H1 (cell line): ENCODE measurements around the gene ZMPSTE24. TPM values are rescaled to one million over a fixed set of nuclear protein-coding genes. Genes with fewer than 3 reads are reported as not detected.

ENCODE experiments used
- CTCF ChIA-PET: fragments of 300-600 bp; sonication (Branson Sonifier 250); formaldehyde crosslinking; loops from one replicate; lab custom pipeline; 2021; ENCODE audit not compliant: partially characterized antibody; lab: Charles Lee
- POLR2A ChIA-PET: fragments of 300-600 bp; sonication (Branson Sonifier 250); formaldehyde crosslinking; loops from one replicate; lab custom pipeline; 2021; ENCODE audit warnings: inconsistent platforms; ENCODE audit not compliant: partially characterized antibody; lab: Charles Lee
- DNase-seq, 2 experiments: peaks; one replicate each; pipeline versions ENCODE4 v3.0.0 to v3.0.0-alpha.2; 2010 to 2022; ENCODE audit warnings: low spot score in 2 of 2, low read depth in 1 of 2, mixed read lengths in 1 of 2
- FAIRE-seq: peaks from 2 replicates; lab custom pipeline; 2011; peaks lifted over from hg19 to GRCh38; lab: Jason Lieb, UNC
- H2AFZ ChIP-seq: 2 replicates; pipeline ENCODE4 v1.8.1; 2012; ENCODE audit warnings: low read length, inconsistent platforms
- H2AK5ac ChIP-seq: 2 replicates; pipeline ENCODE4 v1.6.1; 2013; ENCODE audit warnings: low read depth, low read length
- H2BK120ac ChIP-seq: replicated peaks from 2 replicates; pipeline ENCODE3; 2013; ENCODE audit warnings: low read depth, low read length, inconsistent platforms
- H2BK12ac ChIP-seq: 2 replicates; pipeline ENCODE4 v1.6.1; 2013; ENCODE audit warnings: low read depth, low read length
- H2BK15ac ChIP-seq: 2 replicates; pipeline ENCODE4 v1.6.1; 2013; ENCODE audit warnings: low read length
- H2BK20ac ChIP-seq: 2 replicates; pipeline ENCODE4 v1.6.1; 2013; ENCODE audit warnings: low read length
- H2BK5ac ChIP-seq: 2 replicates; pipeline ENCODE4 v1.6.1; 2013; ENCODE audit warnings: low read depth, low read length
- H3K14ac ChIP-seq: 2 replicates; pipeline ENCODE4 v1.6.1; 2013; ENCODE audit warnings: inconsistent platforms; ENCODE audit not compliant: insufficient read length
- H3K18ac ChIP-seq: 2 replicates; pipeline ENCODE4 v1.6.1; 2013; ENCODE audit warnings: low read length; ENCODE audit errors: extremely low read depth
- H3K23ac ChIP-seq: 2 replicates; pipeline ENCODE4 v1.6.1; 2013; ENCODE audit warnings: inconsistent platforms; ENCODE audit not compliant: insufficient read length
- H3K23me2 ChIP-seq: 2 replicates; pipeline ENCODE4 v1.6.1; 2013; ENCODE audit warnings: low read depth, low read length
- H3K27ac ChIP-seq: 2 replicates; pipeline ENCODE4 v1.6.1; 2011; ENCODE audit warnings: low read depth, low read length, inconsistent platforms
- H3K27me3 ChIP-seq, 4 experiments: replicated peaks in 1 of 4; 1 replicate in 1 of 4; 2 replicates in 3 of 4; pipeline versions ENCODE4 v1.6.1 to v1.8.1; 2011 to 2013; ENCODE audit warnings: low read length in 3 of 4, mild to moderate bottlenecking in 3 of 4, inconsistent platforms in 2 of 4, mixed read lengths in 2 of 4, moderate library complexity in 1 of 4; ENCODE audit not compliant: control insufficient read depth in 3 of 4, insufficient read depth in 3 of 4; ENCODE audit errors: extremely low read depth in 1 of 4
- H3K36me3 ChIP-seq, 4 experiments: 2 replicates each; pipeline versions ENCODE4 v1.6.1 to v1.8.1; 2011 to 2013; ENCODE audit warnings: mild to moderate bottlenecking in 4 of 4, low read length in 3 of 4, moderate library complexity in 2 of 4, control low read depth in 1 of 4, inconsistent platforms in 1 of 4; ENCODE audit not compliant: insufficient read depth in 4 of 4, control insufficient read depth in 2 of 4
- H3K4ac ChIP-seq: replicated peaks from 2 replicates; pipeline ENCODE3; 2013; ENCODE audit warnings: low read length, low read depth, mixed read lengths, inconsistent platforms; ENCODE audit not compliant: insufficient read length
- H3K4me1 ChIP-seq, 4 experiments: replicated peaks in 1 of 4; 1 replicate in 1 of 4; 2 replicates in 3 of 4; pipeline versions ENCODE4 v1.6.1 to v1.8.1; 2011 to 2013; ENCODE audit warnings: low read length in 3 of 4, inconsistent platforms in 2 of 4, mixed read lengths in 1 of 4; ENCODE audit not compliant: insufficient read depth in 4 of 4, control insufficient read depth in 3 of 4
- H3K4me2 ChIP-seq, 2 experiments: 2 replicates each; pipeline versions ENCODE4 v1.6.1 to v1.8.1; 2011 to 2013; ENCODE audit warnings: low read depth in 2 of 2, low read length in 2 of 2, control low read depth in 1 of 2, inconsistent platforms in 1 of 2, mild to moderate bottlenecking in 1 of 2; ENCODE audit not compliant: insufficient read depth in 1 of 2
- H3K4me3 ChIP-seq, 4 experiments: fragments of 200-600, 300-600 bp in 1 of 4; sonication (generic), shearing (Covaris generic), sonication (Bioruptor Twin) in 1 of 4; 2 replicates each; pipeline versions ENCODE4 v1.5.1 to v1.8.1; 2011 to 2016; ENCODE audit warnings: low read length in 4 of 4, low read depth in 3 of 4, control low read depth in 2 of 4, inconsistent platforms in 2 of 4, mild to moderate bottlenecking in 2 of 4, mixed read lengths in 1 of 4, moderate library complexity in 1 of 4; ENCODE audit not compliant: insufficient read depth in 2 of 4; ENCODE audit errors: extremely low read depth in 1 of 4
- H3K56ac ChIP-seq: replicated peaks from 2 replicates; pipeline ENCODE3; 2013; ENCODE audit warnings: low read depth, mild to moderate bottlenecking, mixed read lengths, low read length, inconsistent platforms; ENCODE audit not compliant: insufficient read length
- H3K79me1 ChIP-seq: 2 replicates; pipeline ENCODE4 v1.6.1; 2013; ENCODE audit warnings: low read depth, low read length, control low read depth
- H3K79me2 ChIP-seq, 2 experiments: 2 replicates each; pipeline versions ENCODE4 v1.6.1 to v1.8.1; 2012 to 2013; ENCODE audit warnings: low read length in 2 of 2, mild to moderate bottlenecking in 2 of 2, inconsistent platforms in 1 of 2; ENCODE audit not compliant: insufficient read depth in 2 of 2, control insufficient read depth in 1 of 2
- H3K9ac ChIP-seq, 4 experiments: replicated peaks in 1 of 4; 1 replicate in 1 of 4; 2 replicates in 3 of 4; pipeline versions ENCODE4 v1.6.1 to v1.8.1; 2011 to 2013; ENCODE audit warnings: low read depth in 3 of 4, low read length in 3 of 4, control low read depth in 2 of 4, mild to moderate bottlenecking in 2 of 4, moderate library complexity in 2 of 4, inconsistent platforms in 1 of 4; ENCODE audit errors: extremely low read depth in 1 of 4
- H3K9me3 ChIP-seq, 2 experiments: 2 replicates each; pipeline versions ENCODE4 v1.6.1 to v1.8.1; 2012 to 2013; ENCODE audit warnings: mild to moderate bottlenecking in 2 of 2, moderate library complexity in 2 of 2, control low read depth in 1 of 2, inconsistent platforms in 1 of 2, low read depth in 1 of 2, low read length in 1 of 2, mixed read lengths in 1 of 2; ENCODE audit not compliant: insufficient read depth in 2 of 2
- H4K20me1 ChIP-seq, 2 experiments: replicated peaks in 1 of 2; 2 replicates each; pipeline versions ENCODE3 to v1.8.1; 2011 to 2013; ENCODE audit warnings: inconsistent platforms in 2 of 2, low read length in 2 of 2, mild to moderate bottlenecking in 1 of 2; ENCODE audit not compliant: insufficient read depth in 2 of 2, control insufficient read depth in 1 of 2
- H4K5ac ChIP-seq: 2 replicates; pipeline ENCODE4 v1.6.1; 2013; ENCODE audit warnings: low read length, low read depth, mixed read lengths, inconsistent platforms; ENCODE audit not compliant: insufficient read length
- H4K8ac ChIP-seq: 2 replicates; pipeline ENCODE4 v1.8.0; 2013; ENCODE audit warnings: mild to moderate bottlenecking, moderate library complexity, low read length, inconsistent platforms; ENCODE audit not compliant: insufficient read depth; ENCODE audit errors: extremely low read depth
- H4K91ac ChIP-seq: replicated peaks from 2 replicates; pipeline ENCODE3; 2013; ENCODE audit warnings: low read length, mixed read lengths, inconsistent platforms; ENCODE audit not compliant: insufficient read length
- JUN ChIP-seq: IDR thresholded peaks from 2 replicates; pipeline ENCODE4 v1.6.1; 2011; ENCODE audit warnings: low read depth, mild to moderate bottlenecking, improper control_type of control experiment, low read length
- MAFK ChIP-seq: IDR thresholded peaks from 2 replicates; pipeline ENCODE4 v1.6.1; 2012; ENCODE audit warnings: low read depth, mild to moderate bottlenecking, improper control_type of control experiment, low read length
- POU5F1 ChIP-seq: IDR thresholded peaks from 2 replicates; pipeline ENCODE4 v1.6.1; 2011; ENCODE audit warnings: low read depth, mild to moderate bottlenecking, low read length, moderate library complexity
- SIX5 ChIP-seq: IDR thresholded peaks from 2 replicates; pipeline ENCODE4 v1.6.1; 2011; ENCODE audit warnings: mild to moderate bottlenecking, low read depth, low read length
- SP1 ChIP-seq: IDR thresholded peaks from 2 replicates; pipeline ENCODE4 v1.6.1; 2011; ENCODE audit warnings: low read depth, low read length
- SRF ChIP-seq: IDR thresholded peaks from 2 replicates; pipeline ENCODE4 v1.6.1; 2011; ENCODE audit warnings: mild to moderate bottlenecking, low read depth, low read length, moderate library complexity
- WGBS, 2 experiments: shearing (Covaris generic) in 1 of 2; methylation state at CpG; one replicate each; pipeline versions ENCODE4 v1.1.6 to v1.1.7; 2013 to 2015; ENCODE audit warnings: low lambda C conversion rate in 2 of 2, mixed read lengths in 2 of 2, inconsistent platforms in 1 of 2, low coverage in 1 of 2, missing lambda C conversion rate in 1 of 2; ENCODE audit not compliant: insufficient replicate concordance in 2 of 2, insufficient coverage in 1 of 2, insufficient read length in 1 of 2; ENCODE audit errors: extremely low coverage in 1 of 2, missing lambda C conversion rate in 1 of 2; 5-methylcytosine and 5-hydroxymethylcytosine counted together
- polyA plus RNA-seq, 7 experiments: library from polyadenylated mRNA; depleted of rRNA in 3 of 7; stranded (reverse) in 5 of 7; unstranded in 2 of 7; fragments of >200 nt in 5 of 7; fragments of 200-250 nt in 2 of 7; gene quantifications; 1 replicate in 5 of 7; 2 replicates in 1 of 7; 4 replicates in 1 of 7; pipeline versions ENCODE4 v1.2.1 to v1.2.3, GENCODE V29; 2011 to 2013; ENCODE audit warnings: missing spikeins in 2 of 7, mixed read lengths in 2 of 7
- total RNA-seq: library from RNA; stranded (reverse); fragmentation: NEBNext Ultra II Directional; extraction: Animal tissue kit (Norgen Biotek cat#: 25700); gene quantifications from 2 replicates; pipeline ENCODE4 v1.2.1, GENCODE V29; 2021

Gene ZMPSTE24
- total and polyA plus RNA-seq, 2 of the 8 experiments (the other 6 are each of a cell fraction or from before 2014, with no cell fraction given) = 12.7 to 42.9 TPM

- H3K23me2 ChIP-seq = no peaks in the 10 kb centered on the region; the same call in 1 of the 2 replicates
- no peak overlapping the region for H2BK12ac ChIP-seq
- no peak overlapping the region for H2BK20ac ChIP-seq
- H3K9me3 ChIP-seq = no peaks in the 10 kb centered on the region
- peaks cover 0 to 5% (median 0%) of the 10 kb centered on the region in 4 experiments; a peak in 4 of 7 replicates for H3K4me1 ChIP-seq
- H3K79me1 ChIP-seq = no peaks in the 10 kb centered on the region
- ChIA-PET CTCF (interaction anchor here (1.2 to 2.4 kb wide), 6 partner anchors 9 to 227 kb away, joined by 4 to 16 read pairs (median 5); no protein-coding TSS in a partner anchor), POLR2A (no interaction called here)
- no peaks in the 10 kb centered on the region for H3K36me3 ChIP-seq
- H3K4me3 ChIP-seq = no peak overlapping the region
- TF ChIP-seq SIX5 (no peak), MAFK (no peak), POU5F1 (no peak), JUN (no peak), SRF (no peak), SP1 (no peak)
- no peak overlapping the region for H4K91ac ChIP-seq
- no peak for DNase-seq
- H3K18ac ChIP-seq = no peak overlapping the region
- H2BK5ac ChIP-seq = no peak overlapping the region
- no peak overlapping the region for H4K5ac ChIP-seq
- H3K4me2 ChIP-seq = no peak overlapping the region
- no peak overlapping the region for H2AFZ ChIP-seq
- no peak overlapping the region for H4K8ac ChIP-seq
- no peak overlapping the region for H3K14ac ChIP-seq
- H2AK5ac ChIP-seq = no peak overlapping the region
- H3K56ac ChIP-seq = no peak overlapping the region
- 94% methylated on average over 2 of the region's 2 CpGs; no CpG with 5 or more reads in 1 of the 2 experiments for WGBS, 2 experiments
- no peak overlapping the region for H3K4ac ChIP-seq
- FAIRE-seq = no peak
- H2BK120ac ChIP-seq = no peak overlapping the region
- H4K20me1 ChIP-seq = peaks cover 0 to 3% of the 10 kb centered on the region in 2 experiments
- H3K9ac ChIP-seq = no peak overlapping the region
- no peaks in the 10 kb centered on the region for H3K79me2 ChIP-seq
- no peak overlapping the region for H3K27ac ChIP-seq
- 0 out of 2 replicates have a peak overlapping the region, but pooled peaks have one; percentile 92 for H2BK15ac ChIP-seq
- no peak overlapping the region for H3K23ac ChIP-seq
- peaks cover 0 to 17% (median 8%) of the 10 kb centered on the region in 4 experiments; a peak in 4 of 7 replicates for H3K27me3 ChIP-seq
Measured at GRCh38 chr1:40305871-40306270, 47.8 kb downstream of the ZMPSTE24 start.
